Fibroblast of the conjunctiva (primary cell): ENCODE results near the gene PALM.
"Not testable (repeated sequence)": the region's sequence is repeated elsewhere in the genome, so short reads cannot be mapped to it uniquely, and the experiment has no call there.

Source experiments
- DNase-seq: peaks from one replicate; pipeline ENCODE4 v3.0.0-alpha.2; 2010; ENCODE audit warnings: low read depth

PALM gene

DNA sequence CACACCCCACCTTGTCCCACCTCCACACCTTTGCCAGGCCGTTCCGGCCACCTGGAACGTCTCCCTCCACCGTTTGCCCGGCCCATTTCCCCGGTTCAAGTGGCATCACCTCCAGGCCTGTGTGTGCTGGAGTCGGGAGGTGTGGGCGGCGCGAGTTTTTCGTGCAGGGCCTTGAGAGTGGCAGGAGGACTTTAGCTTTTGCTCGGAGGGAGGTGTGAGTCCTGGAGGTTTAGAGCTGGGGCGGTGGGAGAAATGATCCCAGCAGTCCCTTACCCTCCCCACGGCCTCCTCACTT is 4.3 kb upstream of the PALM start:
- DNase-seq = no peak

DNA sequence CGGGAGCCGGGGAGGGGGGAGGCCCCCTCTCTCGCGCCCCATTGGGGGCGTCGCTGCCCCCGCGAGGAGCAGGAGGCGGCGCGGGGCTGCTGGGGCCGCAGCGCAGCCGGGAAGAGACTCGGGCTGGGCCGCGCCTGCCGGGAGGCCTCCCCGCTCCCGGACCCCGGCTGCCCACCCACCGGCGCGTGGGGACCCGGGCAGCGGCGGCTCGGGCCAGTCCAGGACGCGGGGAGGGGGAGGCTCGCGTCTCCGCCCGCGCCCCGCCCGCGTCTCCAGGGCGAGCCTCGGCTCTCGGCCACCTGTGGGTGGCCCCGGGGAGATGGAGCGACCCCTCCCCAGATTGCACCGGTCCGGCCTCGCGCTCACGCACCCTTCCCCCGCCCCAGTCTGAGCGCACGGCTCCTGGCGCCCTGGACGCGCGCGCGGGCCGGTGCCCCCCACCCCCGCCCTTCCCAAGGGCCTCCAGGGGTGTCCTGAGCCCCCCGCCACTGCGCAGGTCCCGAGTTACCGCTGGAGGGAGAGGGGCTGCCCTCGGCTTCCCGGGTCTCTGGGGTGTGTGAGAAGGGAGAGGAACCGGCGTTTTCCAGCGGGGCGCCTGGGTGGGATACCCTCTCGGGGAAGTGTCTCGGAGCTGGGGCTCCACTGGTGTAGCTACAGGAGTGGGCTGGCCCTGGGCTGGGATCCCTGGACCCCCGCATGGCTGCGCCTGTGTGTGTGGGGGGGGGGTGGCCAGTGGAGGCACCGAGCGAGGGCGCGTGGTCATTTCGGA is 645 bp downstream of the PALM start:
- DNase-seq = no peak

GRCh38 chr19:709965-710571 is 1.3 kb downstream of the PALM start:
- DNase-seq = no peak

DNA sequence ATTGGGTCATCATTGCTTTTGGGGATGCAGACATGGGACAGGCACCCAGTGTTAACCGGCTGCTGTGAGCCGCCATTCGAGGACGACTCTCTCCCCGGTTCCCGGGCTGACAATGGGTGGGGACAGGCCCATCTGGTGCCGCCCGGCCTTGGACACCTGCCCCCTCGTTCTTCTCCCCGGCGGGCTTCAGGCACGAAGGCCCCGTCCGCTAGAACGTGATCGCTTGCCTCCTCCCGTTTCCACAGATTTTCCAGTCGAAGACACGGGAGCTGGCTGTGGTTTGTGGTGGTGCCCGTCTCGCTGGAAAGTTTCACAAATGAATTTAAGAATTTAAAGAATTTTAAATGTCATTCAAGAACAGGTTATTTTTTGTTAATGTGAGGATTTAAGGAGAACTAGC is 2.0 kb downstream of the PALM start:
- no peak for DNase-seq

GRCh38 chr19:711254-711653 is 2.5 kb downstream of the PALM start:
- DNase-seq = no peak

DNA sequence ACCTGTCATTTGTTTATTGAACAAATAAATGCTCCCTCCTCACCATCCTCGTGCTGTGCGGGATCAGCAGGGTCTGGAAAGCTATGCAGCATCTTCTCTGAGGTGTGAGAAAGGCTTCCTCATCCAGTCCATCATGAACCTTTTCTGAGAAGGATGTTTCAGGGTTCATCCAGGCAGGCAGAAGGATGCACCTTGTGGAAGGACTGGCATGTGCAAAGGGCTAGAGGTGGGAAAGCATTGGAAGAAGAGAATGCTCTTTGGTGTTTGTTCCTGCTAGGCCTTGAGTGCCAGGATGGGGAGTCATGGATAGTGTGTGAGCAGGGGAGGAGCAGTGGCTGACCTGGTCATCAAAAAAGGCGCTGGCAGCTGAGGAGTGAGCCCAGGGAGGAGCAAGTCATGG is 6.6 kb downstream of the PALM start:
- DNase-seq = no peak

DNA sequence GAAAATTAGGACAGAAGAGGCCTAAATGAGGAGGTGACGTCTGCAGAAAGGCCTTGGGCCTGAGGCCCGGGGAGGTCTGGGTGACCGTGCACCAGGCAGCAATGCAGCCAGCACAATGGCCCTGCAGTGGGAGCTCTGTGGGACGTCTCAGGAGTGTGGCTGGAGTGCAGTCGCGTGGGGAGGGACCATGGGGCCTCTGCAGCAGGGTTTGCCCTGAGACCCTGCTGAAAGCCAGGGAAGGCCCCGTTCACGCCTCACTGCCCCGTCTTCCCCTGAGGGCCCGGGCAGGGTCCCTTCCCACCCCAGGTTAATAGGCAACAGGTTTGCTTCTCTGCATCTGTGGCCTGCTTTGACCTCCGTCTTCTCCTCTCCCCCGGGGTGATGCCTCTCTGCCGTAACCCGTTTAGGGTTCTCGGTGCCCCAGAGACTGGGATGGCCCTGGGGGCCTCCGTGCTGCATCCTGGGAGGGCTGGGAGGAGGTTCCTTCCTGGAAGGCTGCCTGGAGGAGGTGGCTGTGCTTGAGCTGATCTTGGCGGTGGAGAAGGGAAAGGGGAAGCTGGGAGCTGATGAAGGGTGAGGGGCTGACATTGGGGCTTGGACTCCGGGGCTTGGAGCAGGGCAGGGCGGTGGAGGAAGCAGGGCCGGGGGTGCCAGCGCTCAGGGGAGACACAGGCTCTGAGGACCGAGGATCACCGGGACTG is 9.7 kb downstream of the PALM start:
- no peak for DNase-seq

DNA sequence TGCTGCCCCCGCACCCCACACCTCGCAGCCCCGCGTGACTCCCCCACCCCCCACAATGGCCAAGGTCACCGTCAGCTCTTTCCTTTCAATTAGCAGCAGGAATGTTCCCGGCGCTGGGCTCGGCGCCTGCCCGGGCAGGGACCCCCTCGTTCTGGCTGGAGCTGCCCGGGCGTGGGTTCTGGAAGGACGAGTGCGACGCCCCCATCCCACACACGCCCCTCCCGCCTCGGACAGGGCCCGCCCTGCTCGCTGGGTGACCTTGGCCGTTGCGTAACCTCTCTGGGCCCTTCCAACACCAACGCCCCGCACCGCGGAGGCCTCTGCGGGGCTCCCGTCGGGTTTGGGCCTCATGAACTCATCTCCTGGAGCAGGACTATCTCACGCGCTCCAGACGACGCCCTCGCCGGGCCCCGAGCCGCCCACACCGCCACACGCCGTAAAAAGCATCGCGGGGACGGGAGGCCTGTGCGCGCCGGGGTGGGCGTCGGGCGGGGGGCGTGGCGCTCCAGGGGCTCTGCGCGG is 10.3 kb downstream of the PALM start:
- DNase-seq = peak; percentile 43

- DNase-seq = no peak
Observed at GRCh38 chr19:719636-720344, 11.1 kb downstream of the PALM start.

GRCh38 chr19:720345-721160 is 11.8 kb downstream of the PALM start:
- no peak for DNase-seq

DNA sequence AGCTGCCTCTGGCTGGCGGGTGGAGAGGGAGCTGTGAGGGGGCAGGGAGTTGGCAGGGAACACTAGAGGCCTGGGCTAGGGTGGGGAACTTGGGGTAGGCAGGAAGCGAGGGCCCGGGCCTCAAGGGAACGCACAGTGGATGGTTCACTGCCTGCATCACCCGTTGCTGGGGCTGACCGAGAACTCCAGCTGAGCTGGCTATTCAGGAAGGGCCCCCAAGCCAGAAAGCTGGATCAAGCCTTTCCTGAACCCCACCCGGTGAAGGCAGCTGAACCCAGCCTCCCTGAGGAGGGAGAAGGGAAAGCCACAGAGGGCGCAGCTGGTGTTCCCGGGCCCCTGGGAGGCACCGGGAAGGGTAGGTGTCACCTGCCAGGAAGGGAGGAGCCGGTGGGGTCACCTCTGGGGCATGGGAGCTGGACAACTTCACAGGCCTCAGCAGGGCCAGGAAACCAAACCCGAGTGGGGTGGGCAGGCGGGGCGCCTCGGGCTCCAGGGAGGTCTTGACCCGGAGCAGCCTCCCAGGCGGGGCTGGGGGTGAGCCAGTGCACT is 13.9 kb downstream of the PALM start:
- no peak for DNase-seq

DNA sequence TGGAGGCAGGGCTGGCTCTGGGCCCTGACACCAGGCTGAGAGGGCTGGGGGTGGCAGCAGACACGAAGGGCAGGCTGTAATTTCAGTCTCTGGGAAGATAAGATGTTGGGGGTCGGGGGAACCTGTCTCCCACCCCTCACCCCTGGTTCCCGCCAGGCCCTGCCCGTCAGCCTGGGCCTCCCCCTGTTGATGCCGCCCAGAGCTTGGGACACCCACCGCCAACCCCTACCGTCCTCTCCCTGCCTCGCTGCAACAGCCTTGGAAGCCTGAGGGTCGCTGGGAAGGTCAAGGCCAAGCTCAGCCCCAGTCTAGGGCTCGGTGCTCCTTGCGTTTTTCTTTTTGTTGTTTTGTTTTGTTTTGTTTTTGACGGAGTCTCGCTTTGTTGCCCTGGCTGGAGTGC is 14.5 kb downstream of the PALM start:
- DNase-seq = no peak

GRCh38 chr19:723714-724113 is 15.0 kb downstream of the PALM start:
- no peak for DNase-seq

DNA sequence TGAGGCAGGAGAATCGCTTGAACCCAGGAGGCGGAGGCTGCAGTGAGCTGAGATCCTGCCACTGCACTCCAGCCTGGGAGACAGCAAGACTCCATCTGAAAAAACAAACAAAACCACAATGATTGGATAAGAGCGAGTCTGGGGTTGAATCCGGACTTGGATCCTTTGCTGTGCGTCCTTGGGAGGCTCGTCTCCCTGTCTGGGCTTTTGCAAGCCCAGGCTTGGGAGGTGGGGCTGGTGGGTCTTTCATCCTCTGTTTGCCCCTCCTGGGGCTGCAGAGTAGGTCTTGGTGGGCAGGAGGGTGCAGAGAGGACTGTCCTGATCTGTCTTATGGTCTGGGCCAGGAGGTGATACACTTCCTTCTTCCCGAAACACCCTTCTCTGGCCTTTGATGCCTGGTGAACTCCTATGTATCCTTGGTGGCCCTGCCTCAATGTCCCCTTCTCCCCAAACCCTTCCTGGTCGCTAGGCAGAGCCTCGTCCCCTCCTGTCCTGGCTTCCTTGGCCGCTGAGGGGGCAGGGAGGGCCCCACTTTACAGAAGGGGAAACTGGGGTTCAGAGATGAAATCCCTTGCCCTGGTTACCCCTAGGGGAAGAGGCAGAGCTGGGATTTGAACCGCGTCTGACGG is 16.8 kb downstream of the PALM start:
- DNase-seq = no peak

- no peak for DNase-seq
Observed at GRCh38 chr19:726993-727956, 18.5 kb downstream of the PALM start.

DNA sequence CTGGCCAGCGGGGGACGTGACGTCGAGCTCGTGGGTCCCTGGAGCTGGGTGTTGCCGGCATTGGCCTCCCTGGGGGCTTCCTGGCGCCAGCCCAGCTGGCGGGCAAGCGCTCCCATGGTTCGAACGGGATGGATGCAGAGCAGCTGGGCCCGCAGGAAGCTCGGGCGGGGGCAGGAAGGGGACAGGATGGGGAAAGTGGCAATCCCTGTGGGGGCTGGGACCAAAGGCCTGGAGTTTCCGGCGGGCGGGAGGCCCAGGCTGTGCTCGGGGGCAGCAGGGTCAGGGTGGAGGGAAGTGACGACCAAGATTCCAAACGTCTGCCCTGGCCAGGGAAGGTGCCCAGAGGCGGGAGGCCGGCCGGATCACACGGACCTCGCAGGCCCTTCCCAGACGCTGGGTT is 19.3 kb downstream of the PALM start:
- no peak for DNase-seq

DNA sequence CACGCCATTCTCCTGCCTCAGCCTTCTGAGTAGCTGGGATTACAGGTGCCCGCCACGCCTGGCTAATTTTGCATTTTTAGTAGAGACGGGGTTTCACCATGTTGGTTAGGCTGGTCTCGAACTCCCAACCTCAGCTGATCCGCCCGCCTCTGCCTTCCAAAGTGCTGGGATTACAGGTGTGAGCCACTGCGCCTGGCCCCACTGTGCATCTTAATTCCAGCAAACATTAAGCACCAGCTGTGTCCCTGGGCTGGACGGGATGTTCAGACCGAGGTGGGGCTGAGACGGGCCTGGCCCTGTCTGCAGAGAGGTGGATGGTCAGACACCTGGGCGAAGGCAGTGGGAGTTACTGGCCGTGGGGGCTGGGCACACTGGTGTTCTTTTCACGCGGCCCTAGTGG is 20.8 kb downstream of the PALM start:
- not testable (repeated sequence) for DNase-seq

DNA sequence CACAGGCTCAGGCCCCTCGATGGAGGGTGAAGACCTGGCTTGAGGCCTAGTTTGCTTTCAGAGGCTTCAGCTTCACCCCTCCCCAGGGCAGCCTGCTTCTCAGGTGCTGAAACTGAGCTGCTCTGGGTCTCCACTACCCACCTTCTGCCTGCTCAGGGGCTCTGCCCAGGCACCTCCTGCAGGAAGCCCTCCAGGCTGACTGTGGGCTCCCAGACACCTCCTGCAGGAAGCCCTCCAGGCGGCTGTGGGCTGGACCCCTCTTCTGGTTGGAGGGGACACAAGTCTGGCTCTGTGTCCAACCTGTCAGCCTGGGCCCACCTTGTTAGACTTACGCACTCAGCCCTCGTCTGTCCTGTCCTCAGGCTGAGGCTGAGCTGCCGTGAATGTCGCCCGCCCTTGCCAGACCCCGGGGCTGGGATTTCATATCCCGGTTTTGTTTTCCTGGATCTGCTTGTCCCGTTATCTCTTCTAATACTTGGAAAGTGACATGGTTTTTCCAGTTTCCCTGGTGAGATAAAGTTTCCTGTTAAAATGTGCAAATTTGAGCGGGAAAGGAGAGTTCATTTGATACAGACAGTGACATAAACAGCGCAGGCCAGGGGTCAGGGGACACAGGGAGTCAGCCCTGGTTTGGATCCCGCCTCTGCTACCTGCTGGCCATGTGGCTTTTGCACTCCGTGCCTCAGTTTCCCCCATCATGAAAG is 21.4 kb downstream of the PALM start:
- DNase-seq = no peak

- DNase-seq = no peak
Observed at GRCh38 chr19:731000-731399, 22.3 kb downstream of the PALM start.
